ENCODE measurements around the gene ANKRD40. TPM values are rescaled to one million over a fixed set of nuclear protein-coding genes. Genes with fewer than 3 reads are reported as not detected.

Gene ANKRD40
- total and polyA plus RNA-seq, 10 of the 15 experiments (the other 5 are each of a cell fraction or from before 2014, with no cell fraction given): 5.9 to 21.7 (median 14.8) TPM

DNA sequence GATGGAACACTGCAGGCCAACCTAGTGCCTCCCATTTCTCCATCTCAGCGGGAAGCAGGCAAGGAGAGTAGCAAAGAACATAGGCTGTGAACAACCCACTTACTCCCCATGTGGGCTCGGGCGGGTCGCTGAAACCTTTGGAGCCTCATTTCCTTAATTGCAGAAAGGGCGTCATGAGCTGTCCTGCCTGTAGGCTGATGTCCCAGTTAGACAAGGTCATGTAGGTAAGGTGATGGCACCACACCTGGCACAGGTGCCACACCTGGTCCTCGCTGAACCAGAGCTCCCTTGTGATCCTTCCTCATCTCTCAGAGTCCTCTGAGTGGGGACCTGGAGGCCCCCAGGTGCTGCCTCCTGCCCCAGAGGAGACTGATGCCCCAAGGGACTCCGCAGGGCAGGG, 50.1 kb downstream of the ANKRD40 start (continued):
- TF ChIP-seq, protein P1, sequence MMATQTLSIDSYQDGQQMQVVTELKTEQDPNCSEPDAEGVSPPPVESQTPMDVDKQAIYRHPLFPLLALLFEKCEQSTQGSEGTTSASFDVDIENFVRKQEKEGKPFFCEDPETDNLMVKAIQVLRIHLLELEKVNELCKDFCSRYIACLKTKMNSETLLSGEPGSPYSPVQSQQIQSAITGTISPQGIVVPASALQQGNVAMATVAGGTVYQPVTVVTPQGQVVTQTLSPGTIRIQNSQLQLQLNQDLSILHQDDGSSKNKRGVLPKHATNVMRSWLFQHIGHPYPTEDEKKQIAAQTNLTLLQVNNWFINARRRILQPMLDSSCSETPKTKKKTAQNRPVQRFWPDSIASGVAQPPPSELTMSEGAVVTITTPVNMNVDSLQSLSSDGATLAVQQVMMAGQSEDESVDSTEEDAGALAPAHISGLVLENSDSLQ (IDR thresholded peaks at IDR 0.05): no peak
- TF ChIP-seq SMARCA5 (IDR thresholded peaks at IDR 0.05): no peak
- TF ChIP-seq NR2F1 (conservative IDR thresholded peaks at IDR 0.05): no peak
- TF ChIP-seq, protein P2, sequence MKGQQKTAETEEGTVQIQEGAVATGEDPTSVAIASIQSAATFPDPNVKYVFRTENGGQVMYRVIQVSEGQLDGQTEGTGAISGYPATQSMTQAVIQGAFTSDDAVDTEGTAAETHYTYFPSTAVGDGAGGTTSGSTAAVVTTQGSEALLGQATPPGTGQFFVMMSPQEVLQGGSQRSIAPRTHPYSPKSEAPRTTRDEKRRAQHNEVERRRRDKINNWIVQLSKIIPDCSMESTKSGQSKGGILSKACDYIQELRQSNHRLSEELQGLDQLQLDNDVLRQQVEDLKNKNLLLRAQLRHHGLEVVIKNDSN (IDR thresholded peaks at IDR 0.05; ENCODE audit: borderline replicate concordance, extremely low read length, insufficient read depth, low read depth, low read length): no peak
- no peak for TF ChIP-seq HDGF (IDR thresholded peaks at IDR 0.05)
- TF ChIP-seq TCF7 (IDR thresholded peaks at IDR 0.05; ENCODE audit: borderline replicate concordance): no peak
- TF ChIP-seq RFX5 (IDR thresholded peaks at IDR 0.05; ENCODE audit: low read depth, low read length): no peak

DNA sequence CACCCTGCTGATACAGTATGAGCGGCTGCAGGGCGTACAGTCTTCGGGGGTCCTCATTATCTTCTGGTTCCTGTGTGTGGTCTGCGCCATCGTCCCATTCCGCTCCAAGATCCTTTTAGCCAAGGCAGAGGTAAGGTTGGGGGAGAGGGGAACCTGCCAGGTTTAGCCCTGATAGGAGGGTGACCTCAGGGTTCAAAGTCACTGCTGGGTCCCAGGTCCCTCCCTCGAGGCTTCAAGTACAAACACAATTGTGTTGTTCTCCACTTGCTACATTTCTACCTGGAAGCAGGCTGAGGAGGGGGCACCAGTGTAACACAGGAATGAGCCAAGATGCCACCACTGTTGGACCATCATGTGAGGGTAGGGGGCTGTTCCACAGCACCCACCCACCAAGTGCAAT, 50.7 kb downstream of the ANKRD40 start:
- 62% methylated on average over 7 of the region's 7 CpGs for WGBS (ENCODE audit: insufficient coverage, insufficient replicate concordance, low lambda C conversion rate, missing lambda C conversion rate)
- Histone ChIP-seq H4K20me1 (ENCODE audit: control insufficient read depth, insufficient read depth) (no peaks in the 10 kb centered on the region), H3K36me3 (ENCODE audit: control insufficient read depth in 2 of 2, insufficient read depth in 2 of 2, low read length in 1 of 2) (no peaks in the 10 kb centered on the region), H3K9me3 (replicated peaks; ENCODE audit: control insufficient read depth, insufficient read depth, low read length) (peaks cover 3% of the 10 kb centered on the region; the same call in 2 of the 3 replicates), H3K27me3 (replicated peaks in 1 of 2; ENCODE audit: control insufficient read depth in 2 of 2, insufficient read depth in 2 of 2, low read length in 1 of 2) (no peaks in the 10 kb centered on the region), H3K4me1 (ENCODE audit: control insufficient read depth, insufficient read depth, low read length) (no peaks in the 10 kb centered on the region), H3K79me2 (ENCODE audit: control insufficient read depth, insufficient read depth, low read length) (no peaks in the 10 kb centered on the region), H2AFZ (ENCODE audit: control insufficient read depth, low read depth, low read length) (no peak overlapping the region), H3K9ac (ENCODE audit: control insufficient read depth, insufficient read depth, low read length) (no peak overlapping the region), H3K27ac (ENCODE audit: control insufficient read depth, insufficient read depth) (no peak overlapping the region), H3K4me2 (ENCODE audit: control insufficient read depth, insufficient read depth) (no peak overlapping the region), H3K4me3 (no peak overlapping the region)
- intact Hi-C loops (cut with micrococcal nuclease; ENCODE audit: unreplicated experiment): no loop called here
- CTCF ChIA-PET: no interaction called here
- ATAC-seq (no peak), FAIRE-seq (no peak), DNase-seq (ENCODE audit: low read depth, low spot score) (no peak)
- POLR2A ChIA-PET: no interaction called here
- in situ Hi-C loops (cut with MboI): no loop called here
- RAD21 ChIA-PET (ENCODE audit: unreplicated experiment): no interaction called here
- SMC1A ChIA-PET (ENCODE audit: uncharacterized antibody, unreplicated experiment): no interaction called here
- no TSS peak for BruUV-seq (replicated peaks)
- TF ChIP-seq, protein P3, sequence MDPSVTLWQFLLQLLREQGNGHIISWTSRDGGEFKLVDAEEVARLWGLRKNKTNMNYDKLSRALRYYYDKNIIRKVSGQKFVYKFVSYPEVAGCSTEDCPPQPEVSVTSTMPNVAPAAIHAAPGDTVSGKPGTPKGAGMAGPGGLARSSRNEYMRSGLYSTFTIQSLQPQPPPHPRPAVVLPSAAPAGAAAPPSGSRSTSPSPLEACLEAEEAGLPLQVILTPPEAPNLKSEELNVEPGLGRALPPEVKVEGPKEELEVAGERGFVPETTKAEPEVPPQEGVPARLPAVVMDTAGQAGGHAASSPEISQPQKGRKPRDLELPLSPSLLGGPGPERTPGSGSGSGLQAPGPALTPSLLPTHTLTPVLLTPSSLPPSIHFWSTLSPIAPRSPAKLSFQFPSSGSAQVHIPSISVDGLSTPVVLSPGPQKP (IDR thresholded peaks at IDR 0.05; ENCODE audit: low read depth, low read length): no peak
- no peak for TF ChIP-seq MTA3 (IDR thresholded peaks at IDR 0.05; ENCODE audit: borderline replicate concordance, low read length)
- TF ChIP-seq, protein P4, sequence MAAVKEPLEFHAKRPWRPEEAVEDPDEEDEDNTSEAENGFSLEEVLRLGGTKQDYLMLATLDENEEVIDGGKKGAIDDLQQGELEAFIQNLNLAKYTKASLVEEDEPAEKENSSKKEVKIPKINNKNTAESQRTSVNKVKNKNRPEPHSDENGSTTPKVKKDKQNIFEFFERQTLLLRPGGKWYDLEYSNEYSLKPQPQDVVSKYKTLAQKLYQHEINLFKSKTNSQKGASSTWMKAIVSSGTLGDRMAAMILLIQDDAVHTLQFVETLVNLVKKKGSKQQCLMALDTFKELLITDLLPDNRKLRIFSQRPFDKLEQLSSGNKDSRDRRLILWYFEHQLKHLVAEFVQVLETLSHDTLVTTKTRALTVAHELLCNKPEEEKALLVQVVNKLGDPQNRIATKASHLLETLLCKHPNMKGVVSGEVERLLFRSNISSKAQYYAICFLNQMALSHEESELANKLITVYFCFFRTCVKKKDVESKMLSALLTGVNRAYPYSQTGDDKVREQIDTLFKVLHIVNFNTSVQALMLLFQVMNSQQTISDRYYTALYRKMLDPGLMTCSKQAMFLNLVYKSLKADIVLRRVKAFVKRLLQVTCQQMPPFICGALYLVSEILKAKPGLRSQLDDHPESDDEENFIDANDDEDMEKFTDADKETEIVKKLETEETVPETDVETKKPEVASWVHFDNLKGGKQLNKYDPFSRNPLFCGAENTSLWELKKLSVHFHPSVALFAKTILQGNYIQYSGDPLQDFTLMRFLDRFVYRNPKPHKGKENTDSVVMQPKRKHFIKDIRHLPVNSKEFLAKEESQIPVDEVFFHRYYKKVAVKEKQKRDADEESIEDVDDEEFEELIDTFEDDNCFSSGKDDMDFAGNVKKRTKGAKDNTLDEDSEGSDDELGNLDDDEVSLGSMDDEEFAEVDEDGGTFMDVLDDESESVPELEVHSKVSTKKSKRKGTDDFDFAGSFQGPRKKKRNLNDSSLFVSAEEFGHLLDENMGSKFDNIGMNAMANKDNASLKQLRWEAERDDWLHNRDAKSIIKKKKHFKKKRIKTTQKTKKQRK (IDR thresholded peaks at IDR 0.05; ENCODE audit: low read depth, low read length): no peak
- no peak for TF ChIP-seq IRF4 (IDR thresholded peaks at IDR 0.05; ENCODE audit: low read depth, low read length)
- no peak for TF ChIP-seq DPF2 (IDR thresholded peaks at IDR 0.05)
- no peak for TF ChIP-seq NFYA (IDR thresholded peaks at IDR 0.05; ENCODE audit: borderline replicate concordance, low read depth, low read length)
- no peak for TF ChIP-seq MEF2A (IDR thresholded peaks at IDR 0.05; ENCODE audit: insufficient read depth, low read depth, low read length)
- TF ChIP-seq NR2C2 (IDR thresholded peaks at IDR 0.05; ENCODE audit: borderline replicate concordance, control insufficient read depth, insufficient read length, low read depth): no peak
- no peak for TF ChIP-seq HDAC2 (IDR thresholded peaks at IDR 0.05)
- TF ChIP-seq ETV6 (conservative IDR thresholded peaks at IDR 0.05 in 1 of 2, IDR thresholded peaks at IDR 0.05 in 1 of 2; ENCODE audit: borderline replicate concordance in 1 of 2, low read depth in 1 of 2): no peak
- no peak for TF ChIP-seq ZNF384 (IDR thresholded peaks at IDR 0.05; ENCODE audit: borderline replicate concordance, low read depth, low read length)
- TF ChIP-seq FOXM1 (IDR thresholded peaks at IDR 0.05; ENCODE audit: low read depth, low read length): no peak
